Measurements from ENCODE around the gene CLCN1.

The CLCN1 gene

GRCh38 chr7:143384661-143385631, 69.0 kb downstream of the CLCN1 start:
- TF ChIP-seq, protein P1, sequence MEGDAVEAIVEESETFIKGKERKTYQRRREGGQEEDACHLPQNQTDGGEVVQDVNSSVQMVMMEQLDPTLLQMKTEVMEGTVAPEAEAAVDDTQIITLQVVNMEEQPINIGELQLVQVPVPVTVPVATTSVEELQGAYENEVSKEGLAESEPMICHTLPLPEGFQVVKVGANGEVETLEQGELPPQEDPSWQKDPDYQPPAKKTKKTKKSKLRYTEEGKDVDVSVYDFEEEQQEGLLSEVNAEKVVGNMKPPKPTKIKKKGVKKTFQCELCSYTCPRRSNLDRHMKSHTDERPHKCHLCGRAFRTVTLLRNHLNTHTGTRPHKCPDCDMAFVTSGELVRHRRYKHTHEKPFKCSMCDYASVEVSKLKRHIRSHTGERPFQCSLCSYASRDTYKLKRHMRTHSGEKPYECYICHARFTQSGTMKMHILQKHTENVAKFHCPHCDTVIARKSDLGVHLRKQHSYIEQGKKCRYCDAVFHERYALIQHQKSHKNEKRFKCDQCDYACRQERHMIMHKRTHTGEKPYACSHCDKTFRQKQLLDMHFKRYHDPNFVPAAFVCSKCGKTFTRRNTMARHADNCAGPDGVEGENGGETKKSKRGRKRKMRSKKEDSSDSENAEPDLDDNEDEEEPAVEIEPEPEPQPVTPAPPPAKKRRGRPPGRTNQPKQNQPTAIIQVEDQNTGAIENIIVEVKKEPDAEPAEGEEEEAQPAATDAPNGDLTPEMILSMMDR (conservative IDR thresholded peaks at IDR 0.05; ENCODE audit: low read depth, low read length) = no peak
- peak; percentile 76 for DNase-seq (ENCODE audit: low read depth)
- peak overlapping the region; percentile 86 for H3K4me3 ChIP-seq (ENCODE audit: low read depth, low read length)

GRCh38 chr7:143385891-143386781, 70.2 kb downstream of the CLCN1 start:
- DNase-seq (ENCODE audit: low read depth) = peak; percentile 84
- H3K4me3 ChIP-seq (ENCODE audit: low read depth, low read length) = peak overlapping the region; percentile 32
- TF ChIP-seq, protein P1 (conservative IDR thresholded peaks at IDR 0.05; ENCODE audit: low read depth, low read length) = no peak

DNA sequence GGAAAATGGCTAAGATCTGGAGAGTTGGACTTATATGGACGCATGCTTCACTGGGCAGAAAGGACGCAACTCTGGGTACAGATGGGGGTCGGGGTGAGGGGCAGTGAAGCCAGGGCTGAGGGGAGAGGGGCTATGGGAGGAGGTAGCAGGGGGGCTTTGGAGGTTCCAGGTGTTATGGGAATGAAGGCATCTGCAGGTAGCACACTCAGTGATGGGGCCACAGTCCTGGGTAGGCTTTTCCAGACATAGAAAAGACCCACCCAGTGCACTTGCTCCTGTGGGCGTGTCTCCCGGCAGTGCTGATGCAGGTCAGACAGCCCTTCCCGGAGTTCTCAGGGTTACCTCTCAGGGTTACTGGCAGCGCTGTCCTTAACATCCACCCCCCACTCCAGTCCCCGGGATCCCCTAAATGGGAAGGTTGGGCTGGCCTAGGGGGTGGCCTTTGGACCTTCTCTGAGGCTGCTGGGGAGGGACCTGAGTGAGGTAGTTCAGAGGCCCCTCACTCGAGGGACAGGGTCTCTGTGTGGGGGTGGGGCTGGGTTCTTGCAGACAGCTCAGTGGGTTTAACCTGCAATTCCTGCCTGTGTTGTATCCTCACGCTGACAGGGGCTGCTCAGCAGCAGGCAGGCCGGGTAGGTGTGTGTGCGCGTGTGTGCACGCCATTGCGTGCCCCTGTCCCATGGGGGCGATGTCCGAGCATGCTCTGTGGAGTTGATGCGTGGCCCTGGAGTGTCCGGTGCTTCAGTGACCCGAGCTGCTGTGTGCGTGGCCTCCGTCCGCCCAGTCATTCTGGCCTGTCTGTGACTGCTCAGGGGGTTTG, 71.5 kb downstream of the CLCN1 start:
- TF ChIP-seq, protein P1 (conservative IDR thresholded peaks at IDR 0.05; ENCODE audit: low read depth, low read length) = peak; percentile 20
- DNase-seq (ENCODE audit: low read depth) = no peak
- H3K4me3 ChIP-seq (ENCODE audit: low read depth, low read length) = no peak overlapping the region

GRCh38 chr7:143388051-143388450, 72.1 kb downstream of the CLCN1 start:
- H3K4me3 ChIP-seq (ENCODE audit: low read depth, low read length) = no peak overlapping the region
- TF ChIP-seq, protein P1 (conservative IDR thresholded peaks at IDR 0.05; ENCODE audit: low read depth, low read length) = no peak
- no peak for DNase-seq (ENCODE audit: low read depth)

DNA sequence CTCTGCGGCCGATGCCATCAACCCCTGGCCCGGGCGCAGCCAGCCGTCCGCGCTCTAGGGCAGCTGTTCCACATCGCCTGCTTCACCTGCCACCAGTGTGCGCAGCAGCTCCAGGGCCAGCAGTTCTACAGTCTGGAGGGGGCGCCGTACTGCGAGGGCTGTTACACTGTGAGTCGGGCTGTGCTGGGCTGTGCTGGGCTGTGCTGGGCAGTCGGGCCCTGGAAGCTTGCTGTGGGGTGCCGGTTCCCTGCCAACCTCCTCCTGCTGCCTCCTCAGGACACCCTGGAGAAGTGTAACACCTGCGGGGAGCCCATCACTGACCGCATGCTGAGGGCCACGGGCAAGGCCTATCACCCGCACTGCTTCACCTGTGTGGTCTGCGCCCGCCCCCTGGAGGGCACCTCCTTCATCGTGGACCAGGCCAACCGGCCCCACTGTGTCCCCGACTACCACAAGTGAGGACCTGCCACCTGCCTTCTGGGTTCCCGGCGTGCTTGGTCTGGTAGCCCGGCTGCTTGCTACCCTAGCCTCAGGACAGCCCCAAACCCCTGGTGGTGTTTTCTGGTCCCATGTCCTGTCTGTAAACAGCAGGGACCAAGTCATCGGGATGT, 72.7 kb downstream of the CLCN1 start:
- H3K4me3 ChIP-seq (ENCODE audit: low read depth, low read length) = no peak overlapping the region
- no peak for DNase-seq (ENCODE audit: low read depth)
- TF ChIP-seq, protein P1 (conservative IDR thresholded peaks at IDR 0.05; ENCODE audit: low read depth, low read length) = peak; percentile 14
